GM12891 (cell line): ENCODE results near the gene ZBTB38.

Source experiments
- DNase-seq: peaks from one replicate; pipeline ENCODE4 v3.0.0; 2011; ENCODE audit warnings: low spot score; ENCODE audit not compliant: insufficient read length
- FAIRE-seq: peaks from 2 replicates; lab custom pipeline; 2011; peaks lifted over from hg19 to GRCh38; lab: Jason Lieb, UNC
- PAX5 ChIP-seq: IDR thresholded peaks from 2 replicates; pipeline ENCODE4 v1.6.1; 2011; ENCODE audit warnings: low read length, moderate library complexity, mild to moderate bottlenecking; ENCODE audit not compliant: insufficient read depth, severe bottlenecking
- POLR2A ChIP-seq: IDR thresholded peaks from 2 replicates; pipeline ENCODE4 v1.6.1; 2011; ENCODE audit warnings: low read depth, low read length, control low read depth
- POLR2AphosphoS5 ChIP-seq: IDR thresholded peaks from 2 replicates; pipeline ENCODE4 v1.6.1; 2011; ENCODE audit warnings: low read depth, low read length, control low read depth
- POU2F2 ChIP-seq: IDR thresholded peaks from 2 replicates; pipeline ENCODE4 v1.6.1; 2011; ENCODE audit warnings: low read depth, mild to moderate bottlenecking, control low read depth, low read length, moderate library complexity
- SPI1 ChIP-seq: IDR thresholded peaks from 2 replicates; pipeline ENCODE4 v1.6.1; 2011; ENCODE audit warnings: low read depth, low read length, control low read depth
- TAF1 ChIP-seq: IDR thresholded peaks from 2 replicates; pipeline ENCODE4 v1.6.1; 2011; ENCODE audit warnings: low read depth, low read length, control low read depth

Gene ZBTB38

GRCh38 chr3:141337991-141338390 lies 30.3 kb upstream of the ZBTB38 start:
- no peak for FAIRE-seq
- no peak for DNase-seq

GRCh38 chr3:141338881-141339280 lies 29.4 kb upstream of the ZBTB38 start:
- no peak for FAIRE-seq
- DNase-seq = no peak
- TF ChIP-seq POLR2A = no peak
- TF ChIP-seq POU2F2 = no peak
- no peak for TF ChIP-seq PAX5
- no peak for TF ChIP-seq SPI1
- TF ChIP-seq POLR2AphosphoS5 = no peak
- no peak for TF ChIP-seq TAF1

More at GRCh38 chr3:141337991-141338390, 30.3 kb upstream of the ZBTB38 start:
- TF ChIP-seq TAF1 (no peak), POLR2A (no peak), POU2F2 (no peak), POLR2AphosphoS5 (no peak), PAX5 (no peak), SPI1 (no peak)

- DNase-seq = no peak
- no peak for TF ChIP-seq POLR2AphosphoS5
- TF ChIP-seq PAX5 = no peak
- no peak for TF ChIP-seq POU2F2
- no peak for TF ChIP-seq POLR2A
- TF ChIP-seq SPI1 = no peak
- TF ChIP-seq TAF1 = no peak
- no peak for FAIRE-seq
Observed at GRCh38 chr3:141341536-141341935, 26.8 kb upstream of the ZBTB38 start.

- FAIRE-seq = no peak
- TF ChIP-seq SPI1 = no peak
- no peak for TF ChIP-seq POLR2AphosphoS5
- TF ChIP-seq POU2F2 = no peak
- no peak for TF ChIP-seq TAF1
- no peak for TF ChIP-seq PAX5
- TF ChIP-seq POLR2A = no peak
- no peak for DNase-seq
Observed at GRCh38 chr3:141342386-141342785, 25.9 kb upstream of the ZBTB38 start.

- FAIRE-seq (no peak), DNase-seq (no peak)
- TF ChIP-seq POLR2A (no peak), TAF1 (no peak), SPI1 (no peak), POU2F2 (no peak), POLR2AphosphoS5 (no peak), PAX5 (no peak)
Observed at GRCh38 chr3:141343077-141343476, 25.2 kb upstream of the ZBTB38 start.

- FAIRE-seq (no peak), DNase-seq (no peak)
- TF ChIP-seq TAF1 (no peak), PAX5 (no peak), SPI1 (no peak), POLR2A (no peak), POLR2AphosphoS5 (no peak), POU2F2 (no peak)
Observed at GRCh38 chr3:141343865-141344271, 24.4 kb upstream of the ZBTB38 start.

- FAIRE-seq (no peak), DNase-seq (no peak)
Observed at GRCh38 chr3:141345528-141345927, 22.8 kb upstream of the ZBTB38 start.

GRCh38 chr3:141346007-141346406 lies 22.3 kb upstream of the ZBTB38 start:
- FAIRE-seq (no peak), DNase-seq (no peak)

More at GRCh38 chr3:141345528-141345927, 22.8 kb upstream of the ZBTB38 start:
- TF ChIP-seq SPI1 (no peak), POU2F2 (no peak), POLR2AphosphoS5 (no peak), PAX5 (no peak), POLR2A (no peak)

GRCh38 chr3:141346418-141346817 lies 21.9 kb upstream of the ZBTB38 start:
- FAIRE-seq (no peak), DNase-seq (no peak)
- TF ChIP-seq POLR2A (no peak), SPI1 (no peak), PAX5 (no peak), POU2F2 (no peak), TAF1 (no peak), POLR2AphosphoS5 (no peak)

More at GRCh38 chr3:141346007-141346406, 22.3 kb upstream of the ZBTB38 start:
- TF ChIP-seq POLR2AphosphoS5 = no peak
- no peak for TF ChIP-seq POLR2A

- DNase-seq (no peak), FAIRE-seq (peak; percentile 33)
- no peak for TF ChIP-seq POU2F2
- TF ChIP-seq POLR2A = no peak
- TF ChIP-seq SPI1 = no peak
- no peak for TF ChIP-seq TAF1
- no peak for TF ChIP-seq PAX5
- no peak for TF ChIP-seq POLR2AphosphoS5
Observed at GRCh38 chr3:141346839-141347238, 21.5 kb upstream of the ZBTB38 start.
